K562 (cell line): Measurements from ENCODE around the gene DTX4. TPM values are rescaled to one million over a fixed set of nuclear protein-coding genes. Genes with fewer than 3 reads are reported as not detected.

Experiments used
- ATAC-seq: fragments of 200-7000 bp; cut with Tn5 transposase; 3 replicates; pipeline ENCODE4 v1.9.1; 2020; ENCODE audit warnings: moderate library complexity
- BruUV-seq: library from RNA; stranded (reverse); fragments of 400-500 nt; replicated peaks from 2 replicates; lab custom pipeline; 2021; lab: Mats Ljungman, UMichigan
- CTCF ChIA-PET: fragments of 300-600 bp; formaldehyde crosslinking; extraction: SDS; loops from one replicate; lab custom pipeline; 2021; ENCODE audit warnings: low intra/inter-chr PET ratio; lab: Yijun Ruan, JAX
- POLR2A ChIA-PET: fragments of 300-600, 350-650 bp; sonication (Branson Sonifier 250); formaldehyde crosslinking; extraction: SDS; loops from one replicate; lab custom pipeline; 2021; ENCODE audit warnings: antibody characterized with exemption, inconsistent platforms; lab: Yijun Ruan, JAX
- DNase-seq, 4 experiments: peaks; one replicate each; pipeline versions ENCODE4 v3.0.0 to v3.0.0-alpha.2; 2011 to 2018; ENCODE audit warnings: low spot score in 3 of 4, mixed read lengths in 3 of 4; ENCODE audit errors: extremely low read depth in 1 of 4
- FAIRE-seq: peaks from 2 replicates; lab custom pipeline; 2011; peaks lifted over from hg19 to GRCh38; lab: Jason Lieb, UNC
- H2AFZ ChIP-seq: 2 replicates; pipeline ENCODE4 v1.6.0; 2011; ENCODE audit warnings: low read depth, low read length, control low read depth, inconsistent platforms
- H3K27ac ChIP-seq: fragments of 200-600 bp; 3 replicates; pipeline ENCODE4 v1.8.0; 2011; ENCODE audit warnings: low read depth, mild to moderate bottlenecking, control low read depth, inconsistent platforms, low read length, moderate library complexity, mixed read lengths; ENCODE audit errors: extremely low read depth
- H3K27me3 ChIP-seq, 2 experiments: fragments of 300-600 bp in 1 of 2; 2 replicates in 1 of 2; 3 replicates in 1 of 2; pipeline versions ENCODE4 v1.6.0 to v1.8.0; 2011; ENCODE audit warnings: inconsistent platforms in 2 of 2, low read length in 2 of 2, mild to moderate bottlenecking in 1 of 2, mixed read lengths in 1 of 2, moderate library complexity in 1 of 2; ENCODE audit not compliant: control insufficient read depth in 2 of 2, insufficient read depth in 2 of 2
- H3K36me3 ChIP-seq: fragments of 300-600 bp; 3 replicates; pipeline ENCODE4 v1.8.0; 2011; ENCODE audit warnings: mild to moderate bottlenecking, low read length, inconsistent platforms; ENCODE audit not compliant: control insufficient read depth, insufficient read depth
- H3K4me1 ChIP-seq, 2 experiments: fragments of 200-600 bp in 1 of 2; replicated peaks in 1 of 2; 2 replicates in 1 of 2; 3 replicates in 1 of 2; pipeline versions ENCODE4 v1.5.1 to v1.8.0; 2011; ENCODE audit warnings: inconsistent platforms in 2 of 2, low read length in 2 of 2, mild to moderate bottlenecking in 1 of 2, mixed read lengths in 1 of 2, moderate library complexity in 1 of 2; ENCODE audit not compliant: control insufficient read depth in 2 of 2, insufficient read depth in 2 of 2
- H3K4me2 ChIP-seq: 2 replicates; pipeline ENCODE4 v1.6.1; 2011; ENCODE audit warnings: low read length, control low read depth, inconsistent platforms, mixed read lengths; ENCODE audit not compliant: insufficient read depth
- H3K4me3 ChIP-seq: fragments of 200-600 bp; sonication (generic), shearing (Covaris generic); 2 replicates; pipeline ENCODE4 v1.5.1; 2016; ENCODE audit warnings: control low read depth, inconsistent platforms
- H3K79me2 ChIP-seq: fragments of 200-600 bp; 3 replicates; pipeline ENCODE4 v1.8.0; 2011; ENCODE audit warnings: low read length, inconsistent platforms; ENCODE audit not compliant: control insufficient read depth, insufficient read depth
- H3K9ac ChIP-seq, 2 experiments: 2 replicates each; pipeline versions ENCODE4 v1.6.0 to v1.6.1; 2011; ENCODE audit warnings: low read depth in 2 of 2, low read length in 2 of 2, control low read depth in 1 of 2, inconsistent platforms in 1 of 2, mild to moderate bottlenecking in 1 of 2, mixed read lengths in 1 of 2; ENCODE audit not compliant: insufficient read depth in 1 of 2
- H3K9me1 ChIP-seq: one replicate; pipeline ENCODE4 v1.6.0; 2011; ENCODE audit warnings: inconsistent platforms, mild to moderate bottlenecking, low read length, moderate library complexity; ENCODE audit not compliant: control insufficient read depth, insufficient read depth
- H3K9me3 ChIP-seq: replicated peaks from 2 replicates; pipeline ENCODE4 v1.5.1; 2011; ENCODE audit warnings: low read depth, low read length, inconsistent platforms; ENCODE audit not compliant: control insufficient read depth, insufficient read depth
- H4K20me1 ChIP-seq: replicated peaks from 2 replicates; pipeline ENCODE4 v1.6.1; 2011; ENCODE audit warnings: low read length, inconsistent platforms, mixed read lengths; ENCODE audit not compliant: control insufficient read depth, insufficient read depth
- BCL6 ChIP-seq: fragments of 250-450 bp; sonication (Bioruptor Pico); IDR thresholded peaks from 2 replicates; pipeline ENCODE4 v1.4.0; 2020
- L3MBTL2 ChIP-seq: fragments of 450-650 bp; IDR thresholded peaks from 2 replicates; pipeline ENCODE4 v1.6.1; 2016; ENCODE audit warnings: mild to moderate bottlenecking, moderate library complexity
- NCOR1 ChIP-seq: fragments of 450-650 bp; IDR thresholded peaks from 2 replicates; pipeline ENCODE4 v1.6.1; 2016; ENCODE audit warnings: mild to moderate bottlenecking, moderate library complexity
- PCBP1 ChIP-seq: fragments of 200-400 bp; formaldehyde crosslinking; IDR thresholded peaks from 2 replicates; pipeline ENCODE4 v1.6.1; 2018; ENCODE audit warnings: mild to moderate bottlenecking, low read depth, low read length; ENCODE audit not compliant: poor library complexity, severe bottlenecking
- RFX1 ChIP-seq: fragments of 450-650 bp; IDR thresholded peaks from 2 replicates; pipeline ENCODE4 v1.6.1; 2016; ENCODE audit warnings: mild to moderate bottlenecking, moderate library complexity
- SIN3A ChIP-seq, 2 experiments: fragments of 150-350 bp in 1 of 2; IDR thresholded peaks; 2 replicates each; pipeline ENCODE4 v1.6.1; 2011 to 2016; ENCODE audit warnings: borderline replicate concordance in 2 of 2, low read depth in 2 of 2, low read length in 2 of 2, mild to moderate bottlenecking in 2 of 2, moderate library complexity in 2 of 2; ENCODE audit not compliant: control insufficient read depth in 1 of 2
- WGBS: fragments of 100-300 bp; shearing (Covaris generic); methylation state at CpG from one replicate; pipeline ENCODE4 v1.1.6; 2016; ENCODE audit warnings: low coverage, mixed read lengths; ENCODE audit not compliant: insufficient coverage; ENCODE audit errors: missing lambda C conversion rate; 5-methylcytosine and 5-hydroxymethylcytosine counted together
- in situ Hi-C: fragments of 300-500 bp; cut with MboI; formaldehyde crosslinking; loops from 4 replicates; pipeline ENCODE4 v1.15.0; 2018; ENCODE audit warnings: inconsistent platforms, mixed read lengths
- intact Hi-C: fragments of 100-400 bp; cut with micrococcal nuclease; formaldehyde crosslinking; loops from 2 replicates; pipeline ENCODE4 v1.14.2; 2022
- polyA plus RNA-seq, 8 experiments: library from polyadenylated mRNA; depleted of rRNA in 4 of 8; stranded (reverse) in 5 of 8; unstranded in 3 of 8; fragments of >200 nt; fragmentation: Nextera tagmentation in 2 of 8; fragmentation: Illumina TruSeq in 1 of 8; extraction: Ambion mirVana in 2 of 8; extraction: Trizol in 1 of 8; gene quantifications; 2 replicates each; pipeline versions ENCODE4 v1.2.1 to v1.2.3, GENCODE V29; 2011 to 2014; ENCODE audit warnings: inconsistent platforms in 1 of 8, missing spikeins in 1 of 8
- total RNA-seq, 7 experiments: library from RNA; depleted of rRNA in 6 of 7; stranded (reverse); fragments of >200 nt in 6 of 7; fragmentation: Illumina TruSeq in 2 of 7; extraction: Trizol in 2 of 7; gene quantifications; 2 replicates each; pipeline versions ENCODE4 v1.2.1 to v1.2.3, GENCODE V29; 2011 to 2021; ENCODE audit warnings: low replicate concordance in 1 of 7

The DTX4 gene
- total and polyA plus RNA-seq, 9 of the 15 experiments (the other 6 are each of a cell fraction or from before 2014, with no cell fraction given): 0.03 to 0.47 (median 0.04) TPM; not detected in 4

DNA sequence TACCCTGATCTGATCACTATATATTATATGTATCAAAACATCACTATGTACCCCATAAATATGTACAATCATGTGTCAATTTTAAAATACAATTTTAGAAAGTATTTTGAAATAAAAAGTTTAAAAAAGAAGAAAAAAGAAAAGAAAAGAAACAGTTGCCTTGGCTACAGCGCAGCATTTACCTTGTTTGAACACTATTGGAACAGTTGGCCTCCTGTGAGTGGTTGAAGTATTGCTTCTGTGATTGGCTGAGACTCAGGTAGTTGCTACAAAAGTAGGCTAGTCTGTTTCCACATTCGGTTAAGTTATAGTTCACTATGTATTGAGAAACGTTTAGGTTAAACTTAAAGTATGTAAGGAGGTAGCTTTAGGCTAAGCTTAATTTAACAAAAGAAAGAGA is 7.9 kb upstream of the DTX4 start:
- H2AFZ ChIP-seq: no peak overlapping the region
- WGBS: 0% methylated on average over 2 of the region's 3 CpGs
- H3K4me1 ChIP-seq: no peaks in the 10 kb centered on the region
- in situ Hi-C loops: no loop called here
- TF ChIP-seq RFX1 (0 out of 2 replicates have a peak, but pooled peaks have one; percentile 17), NCOR1 (no peak), SIN3A (IDR thresholded peaks at IDR 0.05; ENCODE audit: borderline replicate concordance in 2 of 2, control insufficient read depth in 1 of 2, low read depth in 2 of 2, low read length in 2 of 2) (no peak)
- H4K20me1 ChIP-seq: no peaks in the 10 kb centered on the region
- H3K9ac ChIP-seq: no peak overlapping the region
- BruUV-seq: no TSS peak
- H3K79me2 ChIP-seq: no peaks in the 10 kb centered on the region
- H3K27me3 ChIP-seq: 0 out of 5 replicates have a peak, but pooled peaks cover 0 to 4% of the 10 kb centered on the region in 2 experiments
- ChIA-PET CTCF (no interaction called here), POLR2A (interaction anchor here (0.7 kb wide), 1 partner anchor 781 kb away, joined by 3 read pairs; no protein-coding TSS in a partner anchor)
- no peak for FAIRE-seq
- no peaks in the 10 kb centered on the region for H3K36me3 ChIP-seq
- ATAC-seq: no peak
- H3K4me2 ChIP-seq: no peak overlapping the region
- H3K9me1 ChIP-seq: no peaks in the 10 kb centered on the region
- H3K4me3 ChIP-seq: no peak overlapping the region
- H3K27ac ChIP-seq: no peak overlapping the region
- intact Hi-C loops: no loop called here
- H3K9me3 ChIP-seq: no peaks in the 10 kb centered on the region
- DNase-seq: no peak

DNA sequence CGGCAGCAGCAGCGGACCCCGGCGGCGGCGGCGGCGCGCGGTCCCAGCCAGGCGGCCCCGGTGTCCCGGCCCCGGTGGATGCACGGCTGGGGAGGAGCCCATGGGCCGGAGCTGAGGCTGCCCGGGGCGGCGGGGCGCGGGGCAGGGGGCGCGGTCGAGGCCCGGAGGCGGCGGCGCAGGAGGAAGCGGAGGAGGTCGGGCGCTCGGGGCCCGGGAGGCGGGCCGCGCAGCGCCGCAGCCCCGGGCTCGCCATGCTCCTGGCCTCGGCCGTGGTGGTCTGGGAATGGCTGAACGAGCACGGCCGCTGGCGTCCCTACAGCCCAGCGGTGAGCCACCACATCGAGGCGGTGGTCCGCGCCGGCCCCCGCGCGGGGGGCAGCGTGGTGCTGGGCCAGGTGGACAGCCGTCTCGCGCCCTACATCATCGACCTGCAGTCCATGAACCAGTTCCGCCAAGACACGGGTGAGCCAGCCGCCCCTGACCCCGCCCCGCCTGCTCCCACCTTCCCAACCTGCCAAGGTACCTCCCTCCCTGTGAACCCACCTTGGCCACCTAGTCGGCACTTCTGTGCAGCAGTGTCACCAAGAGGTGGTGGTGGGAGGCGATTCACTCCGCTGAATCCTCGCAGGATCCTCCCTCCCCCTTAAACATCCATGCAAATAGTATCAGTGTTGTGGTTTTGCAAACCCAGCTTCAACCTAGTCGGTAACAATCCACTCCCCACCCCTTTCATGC is 580 bp downstream of the DTX4 start:
- H3K27ac ChIP-seq: no peak overlapping the region
- WGBS: 8% methylated on average over 36 of the region's 70 CpGs
- H4K20me1 ChIP-seq: no peaks in the 10 kb centered on the region; the same call in 1 of the 2 replicates
- no peaks in the 10 kb centered on the region for H3K9me1 ChIP-seq
- DNase-seq: peak in 2 of 4 experiments; percentile 37
- peaks cover 0 to 20% of the 10 kb centered on the region in 2 experiments; a peak in 3 of 5 replicates for H3K4me1 ChIP-seq
- H3K27me3 ChIP-seq: peaks cover 14 to 32% of the 10 kb centered on the region in 2 experiments
- intact Hi-C loops (loop anchor here (5.0 kb wide), 1 partner anchor 630 kb away; no protein-coding TSS in a partner anchor), in situ Hi-C loops (loop anchor here (10.0 kb wide), 1 partner anchor 252 kb away; the partner anchor contains the start of gene OR5A2)
- H3K4me3 ChIP-seq: peak overlapping the region; percentile 39
- H3K4me2 ChIP-seq: peak overlapping the region; percentile 95
- H3K9ac ChIP-seq: peak overlapping the region in 1 of 2 experiments; percentile 86; a peak in 2 of 4 replicates
- ChIA-PET CTCF (interaction anchor here (0.6 to 4.1 kb wide), 7 partner anchors 13 to 630 kb away, joined by 3 to 36 read pairs (median 8); no protein-coding TSS in a partner anchor), POLR2A (no interaction called here)
- TF ChIP-seq L3MBTL2 (peak; percentile 9; the same call in 1 of the 2 replicates), BCL6 (CRISPR knock-in tag) (no peak), PCBP1 (peak; percentile 1)
- H3K36me3 ChIP-seq: no peaks in the 10 kb centered on the region
- BruUV-seq: no TSS peak
- FAIRE-seq: no peak
- H3K9me3 ChIP-seq: no peaks in the 10 kb centered on the region
- no peak for ATAC-seq
- peak overlapping the region; percentile 93 for H2AFZ ChIP-seq
- no peaks in the 10 kb centered on the region for H3K79me2 ChIP-seq
